Measurements from ENCODE around the gene MALSU1. TPM values are rescaled to one million over a fixed set of nuclear protein-coding genes. Genes with fewer than 3 reads are reported as not detected.

MALSU1 gene
- total RNA-seq, 1 donor from 2014 or later, result 47.2 TPM

- DNase-seq (ENCODE audit: low spot score, unreplicated experiment), result no peak
- Mint-ChIP-seq H3K9me3 (ENCODE audit: low read depth) (peaks cover 7% of the 10 kb centered on the region), H3K27ac (no peak overlapping the region), H3K27me3 (no peaks in the 10 kb centered on the region), H3K4me3 (ENCODE audit: low read depth) (no peak overlapping the region), H3K4me1 (ENCODE audit: low read depth) (peaks cover 12% of the 10 kb centered on the region), H3K36me3 (ENCODE audit: insufficient read depth) (peaks cover 54% of the 10 kb centered on the region)
- no peak for TF ChIP-seq CTCF (IDR thresholded peaks at IDR 0.05; ENCODE audit: unreplicated experiment)
Observed at GRCh38 chr7:23336086-23336485, 36.9 kb downstream of the MALSU1 start.

GRCh38 chr7:23336799-23337283 lies 37.7 kb downstream of the MALSU1 start:
- no peak for DNase-seq (ENCODE audit: low spot score, unreplicated experiment)
- Mint-ChIP-seq H3K27me3 (no peaks in the 10 kb centered on the region), H3K4me1 (ENCODE audit: low read depth) (peaks cover 13% of the 10 kb centered on the region), H3K9me3 (ENCODE audit: low read depth) (peaks cover 7% of the 10 kb centered on the region), H3K4me3 (ENCODE audit: low read depth) (no peak overlapping the region), H3K36me3 (ENCODE audit: insufficient read depth) (peaks cover 51% of the 10 kb centered on the region), H3K27ac (no peak overlapping the region)
- no peak for TF ChIP-seq CTCF (IDR thresholded peaks at IDR 0.05; ENCODE audit: unreplicated experiment)

GRCh38 chr7:23337374-23337773 lies 38.2 kb downstream of the MALSU1 start:
- TF ChIP-seq CTCF (IDR thresholded peaks at IDR 0.05; ENCODE audit: unreplicated experiment), result no peak
- H3K4me3 Mint-ChIP-seq (ENCODE audit: low read depth), result no peak overlapping the region
- H3K36me3 Mint-ChIP-seq (ENCODE audit: insufficient read depth), result peaks cover 51% of the 10 kb centered on the region
- H3K9me3 Mint-ChIP-seq (ENCODE audit: low read depth), result peaks cover 7% of the 10 kb centered on the region
- H3K27me3 Mint-ChIP-seq, result no peaks in the 10 kb centered on the region
- no peak for DNase-seq (ENCODE audit: low spot score, unreplicated experiment)
- H3K4me1 Mint-ChIP-seq (ENCODE audit: low read depth), result peaks cover 13% of the 10 kb centered on the region
- no peak overlapping the region for H3K27ac Mint-ChIP-seq

GRCh38 chr7:23338439-23338838 lies 39.3 kb downstream of the MALSU1 start:
- no peak for TF ChIP-seq CTCF (IDR thresholded peaks at IDR 0.05; ENCODE audit: unreplicated experiment)
- no peak overlapping the region for H3K4me3 Mint-ChIP-seq (ENCODE audit: low read depth)
- no peaks in the 10 kb centered on the region for H3K27me3 Mint-ChIP-seq
- H3K36me3 Mint-ChIP-seq (ENCODE audit: insufficient read depth), result peaks cover 49% of the 10 kb centered on the region
- peaks cover 13% of the 10 kb centered on the region for H3K4me1 Mint-ChIP-seq (ENCODE audit: low read depth)
- H3K9me3 Mint-ChIP-seq (ENCODE audit: low read depth), result peaks cover 7% of the 10 kb centered on the region
- no peak overlapping the region for H3K27ac Mint-ChIP-seq
- no peak for DNase-seq (ENCODE audit: low spot score, unreplicated experiment)

- peaks cover 7% of the 10 kb centered on the region for H3K9me3 Mint-ChIP-seq (ENCODE audit: low read depth)
- no peak overlapping the region for H3K27ac Mint-ChIP-seq
- no peaks in the 10 kb centered on the region for H3K27me3 Mint-ChIP-seq
- DNase-seq (ENCODE audit: low spot score, unreplicated experiment), result no peak
- no peak for TF ChIP-seq CTCF (IDR thresholded peaks at IDR 0.05; ENCODE audit: unreplicated experiment)
- peaks cover 13% of the 10 kb centered on the region for H3K4me1 Mint-ChIP-seq (ENCODE audit: low read depth)
- peaks cover 51% of the 10 kb centered on the region for H3K36me3 Mint-ChIP-seq (ENCODE audit: insufficient read depth)
- H3K4me3 Mint-ChIP-seq (ENCODE audit: low read depth), result no peak overlapping the region
Observed at GRCh38 chr7:23338863-23339262, 39.7 kb downstream of the MALSU1 start.
